H7 (cell line): ENCODE measurements around the gene FMN2. TPM values are rescaled to one million over a fixed set of nuclear protein-coding genes. Genes with fewer than 3 reads are reported as not detected.

Source experiments
- DNase-seq: peaks from one replicate; pipeline ENCODE4 v3.0.0; 2012
- H3K27me3 ChIP-seq: 2 replicates; pipeline ENCODE4 v1.6.0; 2011; ENCODE audit warnings: mild to moderate bottlenecking, low read length; ENCODE audit not compliant: control insufficient read depth, insufficient read depth
- H3K36me3 ChIP-seq: replicated peaks from 2 replicates; pipeline ENCODE4 v1.5.1; 2011; ENCODE audit warnings: low read length; ENCODE audit not compliant: control insufficient read depth, insufficient read depth
- H3K4me3 ChIP-seq: 2 replicates; pipeline ENCODE4 v1.5.1; 2011; ENCODE audit warnings: low read depth, mild to moderate bottlenecking, control low read depth, low read length, moderate library complexity; ENCODE audit not compliant: insufficient read depth
- total RNA-seq: library from RNA; depleted of rRNA; stranded (reverse); fragments of >200 nt; shearing (Covaris generic); gene quantifications from 2 replicates; pipeline ENCODE4 v1.2.3, GENCODE V29; 2014

Gene FMN2
- total RNA-seq, 1 experiment from 2014 or later, result 0.83 TPM

DNA sequence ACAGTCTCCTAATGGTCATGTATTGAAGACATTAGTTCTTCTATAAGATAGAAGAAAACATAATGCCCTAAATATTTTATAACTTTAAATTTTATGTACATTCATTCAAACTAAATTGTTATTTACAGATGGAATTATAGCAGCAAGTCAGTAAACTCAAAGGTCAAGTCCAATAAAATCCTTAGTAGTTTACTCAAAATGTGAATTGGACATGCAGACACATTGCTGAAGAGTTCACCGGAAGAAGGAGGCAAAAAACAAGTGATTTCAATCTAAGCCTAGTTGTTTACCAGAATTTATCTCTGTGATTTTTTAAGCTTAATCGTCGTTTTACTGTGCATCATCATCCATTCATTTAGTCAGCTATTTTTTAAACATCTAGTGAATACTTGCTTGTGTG lies 370.6 kb downstream of the FMN2 start:
- Histone ChIP-seq H3K36me3 (no peaks in the 10 kb centered on the region), H3K4me3 (no peak overlapping the region), H3K27me3 (no peaks in the 10 kb centered on the region)
- no peak for DNase-seq

DNA sequence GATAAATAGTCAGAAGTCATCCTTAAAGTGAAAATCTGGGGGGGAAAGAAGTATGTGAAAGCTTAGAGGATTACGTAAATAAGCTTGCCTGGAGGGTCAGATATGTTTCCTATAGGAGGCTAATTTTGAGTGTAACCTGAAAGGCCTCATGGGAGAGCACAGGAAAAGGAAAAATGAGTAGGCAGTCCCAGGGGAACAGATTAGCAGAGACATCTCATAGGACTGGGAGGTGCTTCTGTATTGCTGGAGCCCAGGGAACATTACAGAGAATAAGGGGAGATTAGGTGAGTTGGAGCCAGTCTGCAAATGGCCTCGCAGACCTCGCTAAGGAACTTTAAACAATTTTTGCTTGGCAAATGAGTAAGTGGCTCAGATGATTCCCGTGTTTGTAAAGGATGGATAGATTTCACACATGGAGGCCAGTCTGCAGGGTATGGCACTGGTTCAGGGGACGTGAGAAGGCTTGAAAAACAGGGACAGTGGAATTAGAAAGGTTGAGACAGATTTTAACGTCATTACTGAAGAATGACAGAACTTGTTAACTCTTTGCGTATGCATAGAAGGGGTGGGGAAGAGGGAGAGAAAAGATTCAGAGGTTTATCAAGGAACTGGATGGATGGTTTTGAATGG lies 371.2 kb downstream of the FMN2 start:
- Histone ChIP-seq H3K4me3 (no peak overlapping the region), H3K27me3 (no peaks in the 10 kb centered on the region), H3K36me3 (no peaks in the 10 kb centered on the region)
- no peak for DNase-seq

DNA sequence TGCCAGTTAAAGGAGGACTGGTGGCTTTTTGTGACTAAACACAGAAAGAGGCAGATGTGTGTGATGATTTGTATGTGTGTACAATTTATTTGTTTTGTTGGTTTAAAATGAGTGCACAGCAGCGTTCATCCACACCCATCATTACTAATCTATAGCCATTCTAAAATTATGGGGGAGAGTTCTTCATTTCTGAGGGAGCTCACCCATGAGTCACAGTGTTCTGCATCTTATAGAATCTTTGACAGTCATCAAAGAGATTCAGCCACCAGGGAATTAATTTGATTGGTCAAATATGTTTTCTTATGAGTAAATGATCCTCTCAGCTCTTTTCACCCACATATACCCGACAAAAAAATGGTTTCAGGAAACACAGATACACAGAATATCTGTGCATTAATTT lies 372.4 kb downstream of the FMN2 start:
- H3K4me3 ChIP-seq, result no peak overlapping the region
- DNase-seq, result no peak
- H3K27me3 ChIP-seq, result no peaks in the 10 kb centered on the region
- no peaks in the 10 kb centered on the region for H3K36me3 ChIP-seq

DNA sequence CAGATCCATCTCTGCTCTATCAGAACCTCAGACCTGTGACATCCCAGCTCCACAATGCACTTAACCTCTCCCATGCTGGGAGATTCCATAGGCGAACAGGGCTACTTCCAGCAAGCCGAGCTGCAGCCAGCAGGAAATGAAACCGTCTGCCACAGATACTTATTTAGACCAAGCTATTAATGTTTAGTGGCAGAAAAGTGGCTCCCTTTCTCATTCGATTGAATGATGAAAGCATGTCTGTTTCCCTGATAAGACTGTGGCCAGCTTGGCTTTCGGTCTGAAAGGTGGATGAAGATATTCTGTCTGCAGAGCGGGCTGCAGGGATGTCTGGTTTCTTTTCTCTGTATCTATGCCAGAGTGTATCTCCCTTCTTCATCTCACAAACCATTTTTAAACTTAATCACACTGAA lies 373.9 kb downstream of the FMN2 start:
- peak; percentile 48 for DNase-seq
- H3K4me3 ChIP-seq, result no peak overlapping the region
- no peaks in the 10 kb centered on the region for H3K36me3 ChIP-seq
- no peaks in the 10 kb centered on the region for H3K27me3 ChIP-seq

DNA sequence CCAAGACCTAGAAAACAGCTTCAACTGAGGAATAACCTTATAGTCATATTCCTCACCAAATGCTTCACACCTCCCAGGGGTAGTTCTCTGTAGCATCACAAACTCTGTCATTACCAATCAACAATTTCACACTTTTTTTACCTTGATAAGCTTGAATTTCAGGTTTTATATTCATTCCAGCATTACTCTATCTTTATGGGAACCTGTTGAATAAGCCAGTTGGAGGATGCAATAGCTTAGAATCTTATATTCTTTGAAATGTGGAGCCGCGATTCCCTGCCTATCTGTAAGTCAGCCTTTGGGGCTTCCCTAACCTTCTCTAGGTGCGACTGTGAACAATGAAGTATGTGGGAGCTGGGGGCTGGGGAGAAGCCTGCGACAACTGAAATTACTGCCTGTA lies 374.8 kb downstream of the FMN2 start:
- Histone ChIP-seq H3K4me3 (no peak overlapping the region), H3K27me3 (no peaks in the 10 kb centered on the region), H3K36me3 (no peaks in the 10 kb centered on the region)
- DNase-seq, result no peak

DNA sequence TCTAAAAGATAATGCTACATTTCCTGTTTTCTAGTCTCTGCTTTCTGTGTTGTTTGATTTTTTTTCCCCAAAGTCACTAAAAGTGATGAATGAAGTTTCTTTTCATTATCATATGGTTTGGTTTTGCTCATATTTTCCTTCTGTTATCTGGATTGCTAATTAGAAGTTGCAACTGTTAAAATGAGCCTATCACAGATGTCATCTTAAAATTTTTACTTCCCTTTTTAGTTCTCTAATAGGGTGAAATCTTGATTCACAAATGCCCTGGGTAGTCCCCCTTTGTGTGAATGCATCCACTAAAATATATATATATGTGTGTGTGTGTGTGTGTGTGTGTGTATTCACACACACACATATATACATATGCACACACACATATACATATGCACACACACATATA lies 376.2 kb downstream of the FMN2 start:
- Histone ChIP-seq H3K36me3 (no peaks in the 10 kb centered on the region), H3K4me3 (no peak overlapping the region), H3K27me3 (no peaks in the 10 kb centered on the region)
- no peak for DNase-seq

DNA sequence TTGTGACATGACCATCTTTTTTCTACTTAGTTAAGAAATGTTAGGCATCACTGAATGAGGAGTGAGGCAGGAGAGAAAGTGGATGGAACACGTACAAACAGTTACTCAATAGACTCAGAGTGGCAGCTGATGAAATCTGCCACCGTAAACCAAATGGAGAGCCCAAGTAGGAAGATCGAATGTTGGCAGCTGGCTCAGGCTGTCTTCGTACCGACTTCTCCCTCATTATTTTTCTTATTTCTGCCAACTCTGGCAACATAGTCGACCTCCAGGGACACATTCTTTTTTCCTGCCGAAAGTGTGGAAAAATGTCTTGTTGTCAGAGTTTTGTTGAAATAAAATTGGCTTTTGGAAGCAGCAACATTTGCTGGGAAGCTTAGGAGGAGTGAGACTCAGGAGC lies 377.0 kb downstream of the FMN2 start:
- Histone ChIP-seq H3K4me3 (no peak overlapping the region), H3K36me3 (no peaks in the 10 kb centered on the region), H3K27me3 (no peaks in the 10 kb centered on the region)
- no peak for DNase-seq

DNA sequence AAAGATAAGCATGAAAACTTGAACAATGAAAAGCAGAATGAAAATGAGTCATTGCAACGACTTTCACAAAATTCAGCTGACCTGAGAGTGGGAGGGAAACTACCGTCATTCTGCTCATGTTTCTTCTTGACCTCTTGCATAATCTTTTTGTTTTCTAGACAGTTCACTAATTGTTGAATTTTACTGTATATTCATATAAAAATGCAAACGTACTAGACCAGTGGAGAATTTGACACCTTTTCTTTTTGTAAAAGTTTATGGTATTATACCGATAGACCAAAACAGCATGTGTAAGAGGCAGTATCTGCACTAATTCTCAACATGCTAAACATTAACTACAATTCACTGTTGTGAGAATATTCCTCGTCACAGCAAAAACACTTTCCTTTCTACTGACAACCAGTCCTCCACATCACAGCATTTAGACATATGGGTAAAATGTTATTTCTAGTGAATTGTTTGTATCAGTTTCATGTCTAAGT lies 382.5 kb downstream of the FMN2 start:
- Histone ChIP-seq H3K4me3 (no peak overlapping the region), H3K36me3 (no peaks in the 10 kb centered on the region), H3K27me3 (no peaks in the 10 kb centered on the region)
- no peak for DNase-seq

DNA sequence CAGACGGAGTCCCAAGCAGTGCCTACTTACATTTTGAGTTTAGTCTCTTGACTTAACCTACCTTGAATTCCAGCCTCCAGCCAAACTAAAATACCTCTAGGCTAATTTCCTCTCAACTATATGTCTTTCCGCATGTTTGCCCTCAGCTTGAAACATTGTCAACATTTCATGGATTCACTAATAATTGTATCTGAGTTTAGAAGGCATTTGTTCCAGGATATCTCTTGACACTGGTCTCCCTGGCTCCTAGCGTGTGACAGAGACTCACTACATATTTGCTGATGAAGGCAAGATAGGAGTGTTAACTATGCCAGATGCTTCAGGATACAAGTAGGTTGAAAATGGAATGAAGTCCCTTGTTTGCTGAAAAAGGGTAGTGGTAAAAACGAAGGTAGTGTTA lies 384.1 kb downstream of the FMN2 start:
- Histone ChIP-seq H3K36me3 (no peaks in the 10 kb centered on the region), H3K27me3 (no peaks in the 10 kb centered on the region), H3K4me3 (no peak overlapping the region)
- DNase-seq, result no peak

DNA sequence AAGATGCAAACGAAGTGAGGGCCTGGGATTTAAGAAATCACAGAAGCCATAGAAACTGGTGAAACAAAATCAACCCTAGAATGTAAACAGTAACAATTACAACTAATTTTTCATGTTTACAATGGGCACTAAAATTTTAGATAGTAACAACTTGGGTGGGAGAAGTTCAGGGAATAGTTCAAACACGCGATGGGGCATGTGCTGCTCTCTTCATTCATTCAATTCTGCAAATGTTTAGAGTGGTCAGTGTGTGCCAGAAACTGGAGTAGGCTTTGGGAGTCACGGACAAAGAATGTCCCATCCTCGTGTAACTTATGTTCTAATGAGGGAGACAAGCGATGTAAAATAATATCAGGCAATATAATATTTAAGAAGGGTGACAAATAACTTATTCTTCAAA lies 386.9 kb downstream of the FMN2 start:
- no peaks in the 10 kb centered on the region for H3K27me3 ChIP-seq
- no peak for DNase-seq
- H3K36me3 ChIP-seq, result no peaks in the 10 kb centered on the region
- H3K4me3 ChIP-seq, result no peak overlapping the region

DNA sequence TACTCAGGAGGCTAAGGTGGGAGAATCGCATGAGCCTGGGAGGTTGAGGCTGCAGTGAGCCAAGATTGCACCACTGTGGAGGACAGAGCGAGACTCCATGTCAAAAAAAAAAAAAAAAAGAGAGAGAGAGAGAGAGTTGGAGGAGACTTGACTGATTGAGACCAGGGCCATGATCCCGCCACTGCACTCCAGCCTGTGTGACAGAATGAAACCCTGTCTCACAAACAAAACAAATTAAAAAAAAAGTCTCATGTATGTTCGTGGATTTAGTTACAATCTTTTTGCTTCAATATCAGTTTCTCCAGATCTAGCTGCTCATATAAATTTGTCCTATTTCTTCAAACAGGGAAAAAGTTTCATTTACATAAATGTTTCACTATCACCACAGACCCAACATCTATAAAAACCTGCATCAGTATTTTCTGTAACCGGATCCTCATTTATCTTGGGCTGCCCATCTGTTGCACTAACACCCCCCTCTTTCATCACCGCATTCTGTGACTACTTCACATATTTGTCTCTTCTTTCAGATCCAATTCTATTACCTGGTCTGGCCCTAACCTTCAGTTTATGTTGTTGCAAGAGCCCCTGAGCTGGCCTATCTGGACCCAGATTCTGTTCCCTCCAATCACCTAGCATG lies 393.2 kb downstream of the FMN2 start:
- Histone ChIP-seq H3K27me3 (no peaks in the 10 kb centered on the region), H3K36me3 (no peaks in the 10 kb centered on the region), H3K4me3 (no peak overlapping the region)
- DNase-seq, result no peak

DNA sequence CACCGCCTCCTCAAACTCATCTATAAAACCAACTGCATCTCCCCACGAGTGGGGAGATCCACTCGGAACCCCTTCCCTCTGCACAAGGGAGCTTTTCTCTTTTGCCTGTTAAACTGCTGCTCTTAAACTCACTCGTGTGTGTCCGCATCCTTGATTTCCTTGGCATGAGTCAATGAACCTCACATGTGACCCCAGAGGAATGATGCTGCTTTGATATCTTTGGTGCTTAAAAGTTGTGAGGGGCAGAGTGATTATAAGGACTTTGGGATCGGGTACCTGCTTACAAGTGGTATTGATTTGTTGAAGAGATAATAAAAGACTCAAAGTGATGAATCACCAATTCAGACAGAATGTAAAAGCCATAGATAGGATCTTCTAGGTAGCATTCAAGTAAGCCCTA lies 394.9 kb downstream of the FMN2 start:
- no peak for DNase-seq
- no peak overlapping the region for H3K4me3 ChIP-seq
- peaks cover 4% of the 10 kb centered on the region; the same call in 1 of the 2 replicates for H3K27me3 ChIP-seq
- H3K36me3 ChIP-seq, result no peaks in the 10 kb centered on the region

DNA sequence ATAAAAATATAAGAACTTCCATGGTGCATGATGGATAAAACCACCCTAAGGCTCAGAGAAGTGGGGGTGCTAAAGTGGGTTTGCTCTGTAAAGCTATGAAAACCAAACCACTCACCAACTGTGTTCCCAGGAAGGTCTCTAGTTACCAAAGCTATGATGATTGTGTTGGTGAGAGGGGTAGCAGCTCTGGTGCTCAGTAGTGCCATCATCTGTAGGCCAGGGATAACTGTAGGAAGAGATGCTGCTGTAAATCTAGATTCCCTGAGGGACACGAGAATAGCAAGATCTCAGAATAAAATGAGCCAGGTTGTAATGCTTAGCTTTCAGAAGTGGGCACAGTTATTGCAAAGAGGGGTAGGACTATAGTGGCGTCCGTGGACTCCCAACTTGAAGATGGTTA lies 395.8 kb downstream of the FMN2 start:
- no peak overlapping the region for H3K4me3 ChIP-seq
- peaks cover 8% of the 10 kb centered on the region; the same call in 1 of the 2 replicates for H3K27me3 ChIP-seq
- H3K36me3 ChIP-seq, result no peaks in the 10 kb centered on the region
- no peak for DNase-seq

DNA sequence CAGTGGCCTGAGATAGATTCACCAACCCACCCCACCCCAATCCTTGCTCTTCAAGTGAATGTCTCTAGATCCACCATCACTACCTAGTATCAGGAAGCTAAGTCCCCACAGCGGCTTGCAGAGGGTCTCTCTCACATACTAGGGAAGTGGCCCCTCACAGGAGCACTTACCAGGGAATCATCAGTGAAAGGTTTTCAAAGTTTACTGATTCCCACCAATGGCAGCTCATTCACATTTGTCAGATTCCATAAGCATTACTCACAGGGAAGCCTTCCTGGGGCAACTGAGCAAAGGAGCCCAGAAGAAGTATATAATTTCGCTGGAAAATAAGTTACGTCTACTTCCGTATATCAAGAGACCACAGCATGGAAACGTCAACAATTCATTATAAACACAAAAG lies 399.5 kb downstream of the FMN2 start:
- H3K4me3 ChIP-seq, result no peak overlapping the region
- DNase-seq, result peak; percentile 28
- H3K36me3 ChIP-seq, result no peaks in the 10 kb centered on the region
- peaks cover 18% of the 10 kb centered on the region for H3K27me3 ChIP-seq

DNA sequence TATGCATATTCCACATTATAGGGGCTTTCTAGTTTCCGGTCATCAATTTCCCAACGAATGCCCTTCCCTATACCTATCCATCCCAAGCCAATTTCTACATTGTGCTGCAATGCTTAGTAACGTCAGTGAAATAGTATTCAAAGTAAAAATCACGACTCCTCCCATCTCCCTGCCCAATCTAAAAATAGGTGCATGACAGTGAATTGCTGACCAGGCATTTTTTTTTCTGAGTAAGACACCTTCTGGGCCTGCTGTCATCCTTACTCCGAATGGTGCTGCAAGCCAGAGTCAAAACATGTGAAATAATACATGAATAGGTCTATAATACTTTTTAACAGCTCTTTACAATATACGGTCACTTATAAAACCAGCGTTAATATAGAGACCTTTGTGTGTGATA lies 400.1 kb downstream of the FMN2 start:
- peaks cover 18% of the 10 kb centered on the region for H3K27me3 ChIP-seq
- no peak for DNase-seq
- no peaks in the 10 kb centered on the region for H3K36me3 ChIP-seq

More for the DNA sequence above, 400.1 kb downstream of the FMN2 start:
- H3K4me3 ChIP-seq, result no peak overlapping the region
